CD4-positive, alpha-beta T cell treated with Interleukin-4 for 4 hours (primary cell): Measurements from ENCODE around the gene BMPR2.
"Not testable (repeated sequence)": the region's sequence is repeated elsewhere in the genome, so short reads cannot be mapped to it uniquely, and the experiment has no call there.

Experiments
- DNase-seq: peaks from one replicate; pipeline ENCODE4 v3.0.0-alpha.2; 2020

The BMPR2 gene

GRCh38 chr2:202375609-202376408 is at the start of gene BMPR2:
BMPR2 (plus strand) TSS chr2:202376327; CDS start chr2:202377475, 1,148 bp downstream.
- DNase-seq, result peak; percentile 79

GRCh38 chr2:202327858-202328257 is 48.3 kb upstream of the BMPR2 start:
- DNase-seq, result no peak

- DNase-seq, result no peak
Observed at GRCh38 chr2:202335791-202336467, 40.2 kb upstream of the BMPR2 start.

DNA sequence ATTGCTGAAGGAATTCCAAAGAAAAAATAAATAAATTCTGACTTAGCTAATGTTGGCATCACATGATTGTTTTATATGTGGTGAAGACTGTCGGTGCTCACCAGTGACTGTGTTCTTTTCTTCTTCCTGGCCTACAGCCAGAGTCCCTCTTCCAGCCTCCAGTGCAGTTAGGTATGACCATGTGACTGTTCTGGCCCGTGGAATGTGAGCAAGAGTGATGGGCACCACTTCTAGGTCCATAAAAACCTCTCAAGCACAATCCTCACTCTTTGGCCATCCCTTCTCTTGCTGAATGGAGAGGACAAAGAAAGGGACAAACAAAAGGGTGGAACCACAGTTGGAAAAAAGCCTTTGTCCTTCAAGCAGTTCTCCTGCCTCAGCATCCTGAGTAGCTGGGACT is 39.0 kb upstream of the BMPR2 start:
- DNase-seq, result no peak

GRCh38 chr2:202337706-202338346 is 38.3 kb upstream of the BMPR2 start:
- DNase-seq, result no peak

GRCh38 chr2:202339071-202339870 is 36.9 kb upstream of the BMPR2 start:
- no peak for DNase-seq

DNA sequence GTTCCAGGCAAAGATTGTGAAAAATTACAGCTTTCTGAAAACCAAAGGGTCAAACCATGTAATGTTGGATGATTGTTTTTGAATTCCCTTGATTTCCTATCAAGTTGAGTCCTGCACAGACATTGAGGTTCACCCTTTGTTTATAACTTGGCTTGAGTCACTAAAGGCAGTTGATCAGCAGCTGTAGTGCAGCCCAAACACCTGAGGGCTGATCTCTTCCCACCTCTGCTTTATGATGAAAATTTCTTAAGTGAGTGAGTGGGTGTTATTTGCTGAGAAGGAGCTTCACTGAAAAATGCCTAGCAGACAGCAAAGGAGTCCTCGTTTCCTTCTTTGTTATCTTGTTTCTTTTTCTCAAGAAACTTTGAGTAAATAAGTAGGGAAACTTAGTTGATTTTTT is 31.9 kb upstream of the BMPR2 start:
- no peak for DNase-seq

DNA sequence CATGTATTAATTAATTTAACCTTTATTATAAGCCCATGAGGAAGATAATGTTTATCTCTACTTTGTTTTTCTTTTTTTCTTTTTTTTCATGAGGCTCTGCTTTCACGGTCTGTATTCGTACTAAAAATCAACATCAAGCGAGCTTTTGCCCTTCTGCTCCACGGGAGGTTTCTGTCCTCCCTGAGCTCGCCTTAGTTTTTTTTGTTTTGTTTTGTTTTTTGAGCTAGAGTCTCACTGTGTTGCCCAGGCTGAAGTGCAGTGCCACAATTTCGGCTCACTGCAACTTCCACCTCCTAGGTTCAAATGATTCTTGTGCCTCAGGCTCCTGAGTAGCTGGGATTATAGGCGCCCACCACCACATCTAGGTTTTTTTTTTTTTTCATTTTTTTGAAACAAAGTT is 29.9 kb upstream of the BMPR2 start:
- no peak for DNase-seq

DNA sequence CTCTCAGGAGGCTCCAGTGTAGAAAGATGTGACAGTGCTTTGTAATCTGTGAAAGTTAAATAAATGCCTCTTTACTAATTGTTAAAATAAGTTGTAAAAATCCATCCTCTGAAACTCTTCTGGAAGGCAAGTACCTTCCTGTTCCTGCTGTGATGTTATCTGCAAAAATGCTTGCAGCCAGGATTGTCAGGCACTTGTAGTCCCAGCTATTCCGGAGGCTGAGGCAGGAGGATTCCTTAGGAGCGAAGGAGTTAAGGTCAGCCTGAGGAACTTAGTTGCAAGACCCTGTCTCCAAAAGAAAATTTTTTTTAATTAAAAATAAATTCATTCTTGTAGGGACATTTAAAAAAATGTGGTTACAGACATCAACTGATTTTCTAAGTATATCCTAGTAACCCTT is 22.7 kb upstream of the BMPR2 start:
- DNase-seq, result no peak

GRCh38 chr2:202355993-202356505 is 20.1 kb upstream of the BMPR2 start:
- DNase-seq, result no peak

DNA sequence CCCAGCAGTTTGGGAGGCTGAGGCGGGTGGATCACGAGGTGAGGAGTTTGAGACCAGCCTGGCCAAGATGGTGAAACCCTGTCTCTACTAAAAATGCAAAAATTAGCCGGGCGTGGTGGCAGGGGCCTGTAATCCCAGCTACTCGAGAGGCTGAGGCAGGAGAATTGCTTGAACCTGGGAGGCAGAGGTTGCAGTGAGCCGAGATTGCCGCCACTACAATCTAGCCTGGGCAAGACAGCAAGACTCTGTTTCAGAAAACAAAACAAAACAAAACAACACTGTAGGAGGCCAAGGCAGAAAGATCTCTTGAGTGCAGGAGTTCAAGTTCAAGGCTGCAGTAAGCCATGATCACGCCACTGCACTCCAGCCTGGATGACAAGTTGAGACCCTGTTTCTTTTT is 17.2 kb upstream of the BMPR2 start:
- not testable (repeated sequence) for DNase-seq

GRCh38 chr2:202360646-202361045 is 15.5 kb upstream of the BMPR2 start:
- no peak for DNase-seq

DNA sequence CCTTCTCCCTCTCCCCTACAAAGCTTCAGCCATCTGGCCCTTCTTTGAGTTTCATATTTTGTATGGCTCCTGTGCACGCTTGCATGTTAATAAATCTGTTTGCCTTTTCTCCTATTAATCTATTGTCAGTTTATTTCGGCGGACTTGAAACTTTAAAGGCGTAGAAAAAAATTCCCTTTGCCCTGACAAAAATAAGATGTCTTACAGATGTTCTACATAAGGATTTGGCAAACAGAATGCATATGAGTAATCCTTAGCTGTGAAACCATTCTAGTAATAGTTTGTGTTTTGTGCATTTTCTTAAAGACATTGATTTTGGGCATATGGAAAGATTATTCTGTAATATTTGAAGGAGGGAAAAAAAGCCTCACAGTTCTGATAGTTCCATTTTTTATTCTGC is 15.0 kb upstream of the BMPR2 start:
- DNase-seq, result no peak

GRCh38 chr2:202373490-202373889 is 2.6 kb upstream of the BMPR2 start:
- DNase-seq, result no peak

DNA sequence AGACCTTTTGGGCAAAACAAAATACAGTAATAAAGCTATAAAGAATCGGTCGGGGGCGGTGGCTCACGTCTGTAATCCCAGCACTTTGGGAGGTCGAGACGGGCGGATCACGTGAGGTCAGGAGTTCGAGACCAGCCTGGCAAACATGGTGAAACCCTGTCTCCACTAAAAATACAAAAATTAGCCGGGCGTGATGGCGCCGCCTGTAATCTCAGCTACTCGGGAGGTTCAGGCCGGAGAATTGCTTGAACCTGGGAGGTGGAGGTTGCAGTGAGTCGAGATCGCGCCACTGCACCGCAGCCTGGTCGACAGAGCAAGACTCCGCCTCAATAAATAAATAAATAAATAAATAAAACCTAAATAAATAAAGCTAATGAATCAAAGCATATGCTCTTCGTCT is 1.7 kb upstream of the BMPR2 start:
- not testable (repeated sequence) for DNase-seq

GRCh38 chr2:202375033-202375608 is 1.0 kb upstream of the BMPR2 start:
- peak; percentile 14 for DNase-seq

DNA sequence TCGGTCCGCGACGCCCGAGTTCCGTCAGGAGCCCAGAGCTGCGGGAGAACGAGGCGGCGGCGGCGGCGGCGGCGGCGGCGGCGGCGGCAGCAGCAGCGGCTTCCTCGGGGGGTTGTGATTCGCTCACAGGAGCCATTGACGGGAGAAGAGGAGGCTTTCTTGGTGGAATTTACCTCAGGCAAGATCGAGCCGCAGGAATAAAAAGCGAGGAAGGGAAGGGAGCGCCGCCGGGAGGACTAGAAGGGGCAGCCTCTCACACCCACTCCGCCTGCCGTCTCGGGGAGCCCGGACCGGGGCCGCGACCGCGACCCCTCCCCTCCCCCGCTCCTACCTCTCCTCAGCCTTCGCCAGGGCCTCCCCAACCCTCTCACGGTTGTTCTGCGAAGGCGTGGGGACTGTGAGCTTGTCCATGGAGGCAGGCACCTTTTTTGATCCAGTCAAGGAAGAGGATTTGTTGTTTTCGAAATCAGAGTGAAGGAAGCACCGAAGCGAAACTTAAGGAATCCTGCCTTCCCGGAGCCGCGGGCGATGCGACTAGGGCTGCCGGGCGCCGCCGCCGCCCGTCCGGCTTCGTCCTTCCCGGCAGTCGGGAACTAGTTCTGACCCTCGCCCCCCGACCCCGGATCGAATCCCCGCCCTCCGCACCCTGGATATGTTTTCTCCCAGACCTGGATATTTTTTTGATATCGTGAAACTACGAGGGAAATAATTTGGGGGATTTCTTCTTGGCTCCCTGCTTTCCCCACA is 506 bp downstream of the BMPR2 start:
- peak; percentile 7 for DNase-seq

DNA sequence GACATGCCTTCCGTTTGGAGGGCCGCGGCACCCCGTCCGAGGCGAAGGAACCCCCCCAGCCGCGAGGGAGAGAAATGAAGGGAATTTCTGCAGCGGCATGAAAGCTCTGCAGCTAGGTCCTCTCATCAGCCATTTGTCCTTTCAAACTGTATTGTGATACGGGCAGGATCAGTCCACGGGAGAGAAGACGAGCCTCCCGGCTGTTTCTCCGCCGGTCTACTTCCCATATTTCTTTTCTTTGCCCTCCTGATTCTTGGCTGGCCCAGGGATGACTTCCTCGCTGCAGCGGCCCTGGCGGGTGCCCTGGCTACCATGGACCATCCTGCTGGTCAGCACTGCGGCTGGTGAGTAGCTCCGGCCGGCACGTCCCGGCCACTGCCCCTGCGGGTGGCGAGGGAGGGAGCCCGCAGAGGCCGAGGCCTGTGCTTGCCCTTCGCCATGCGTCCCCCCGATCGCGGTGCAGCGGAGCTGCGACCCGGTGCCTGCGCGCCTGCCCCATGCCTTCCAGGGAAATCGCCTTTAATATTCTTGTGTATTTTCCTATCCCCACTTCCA is 1.2 kb downstream of the BMPR2 start:
- DNase-seq, result no peak

DNA sequence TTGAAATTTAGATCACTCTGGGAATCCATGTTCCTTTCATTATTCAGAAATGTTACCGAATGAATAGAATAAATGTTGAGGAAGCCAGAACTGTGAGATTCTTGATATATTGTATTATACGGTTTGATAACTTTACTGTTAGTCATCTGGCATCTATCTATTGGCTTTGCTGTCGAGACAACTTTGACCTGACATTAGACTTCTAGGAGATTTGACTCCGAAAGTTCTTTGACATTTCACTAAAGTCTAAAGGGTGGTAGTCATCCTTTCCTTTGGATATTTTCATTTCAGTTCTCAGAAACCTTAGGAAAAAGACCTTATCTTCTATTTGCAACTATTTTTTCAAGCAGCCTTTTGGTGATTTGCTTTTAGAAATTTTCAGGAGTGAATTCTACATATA is 1.9 kb downstream of the BMPR2 start:
- no peak for DNase-seq

- DNase-seq, result no peak
Observed at GRCh38 chr2:202378662-202379358, 2.7 kb downstream of the BMPR2 start.

DNA sequence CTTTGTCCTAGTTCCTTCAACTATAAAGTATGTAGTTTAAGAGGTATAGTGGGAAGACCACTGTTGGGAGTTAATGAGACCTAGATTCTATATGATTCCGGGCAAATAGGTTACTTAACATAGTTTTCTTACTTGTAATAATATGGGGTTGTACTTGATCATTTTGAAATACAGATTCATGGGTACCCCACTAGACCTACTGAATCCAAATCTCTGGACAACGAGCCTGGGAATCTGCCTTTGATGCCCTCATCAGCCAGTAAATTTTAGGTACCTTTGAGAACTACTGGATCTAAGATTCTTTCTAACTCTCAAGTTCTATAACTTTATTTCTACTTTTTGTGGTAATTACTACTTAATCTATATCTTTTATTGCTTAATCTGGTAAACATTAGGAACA is 6.6 kb downstream of the BMPR2 start:
- no peak for DNase-seq
